MCF 10A (cell line): ENCODE measurements around the gene CPVL. TPM values are rescaled to one million over a fixed set of nuclear protein-coding genes. Genes with fewer than 3 reads are reported as not detected.

Experiments
- BruUV-seq: library from RNA; stranded (reverse); fragments of 400-500 nt; replicated peaks from 2 replicates; lab custom pipeline; 2021; lab: Mats Ljungman, UMichigan
- CTCF ChIA-PET: fragments of 300-600 bp; sonication (Branson Sonifier 250); formaldehyde crosslinking; extraction: SDS; loops from one replicate; lab custom pipeline; 2021; ENCODE audit warnings: antibody characterized with exemption, inconsistent platforms; lab: Yijun Ruan, JAX
- POLR2A ChIA-PET: fragments of 300-600, 350-650 bp; sonication (Branson Sonifier 250); formaldehyde crosslinking; extraction: SDS; loops from one replicate; lab custom pipeline; 2020; ENCODE audit warnings: antibody characterized with exemption, inconsistent platforms; lab: Yijun Ruan, JAX
- DNase-seq: peaks from one replicate; pipeline ENCODE4 v3.0.0-alpha.2; 2018; ENCODE audit not compliant: unreplicated experiment
- H3K27ac Mint-ChIP-seq: one replicate; pipeline ENCODE4 v1.8.0; 2022; ENCODE audit warnings: mild to moderate bottlenecking, low read depth, mixed read lengths; ENCODE audit not compliant: unreplicated experiment
- H3K27me3 Mint-ChIP-seq: one replicate; pipeline ENCODE4 v1.8.0; 2022; ENCODE audit warnings: mixed read lengths; ENCODE audit not compliant: insufficient read depth, unreplicated experiment
- H3K36me3 Mint-ChIP-seq: one replicate; pipeline ENCODE4 v1.8.0; 2022; ENCODE audit warnings: mild to moderate bottlenecking, moderate library complexity, mixed read lengths; ENCODE audit not compliant: insufficient read depth, unreplicated experiment
- H3K4me1 Mint-ChIP-seq: one replicate; pipeline ENCODE4 v1.8.0; 2022; ENCODE audit warnings: mixed read lengths; ENCODE audit not compliant: insufficient read depth, unreplicated experiment
- H3K4me3 Mint-ChIP-seq: one replicate; pipeline ENCODE4 v1.8.0; 2022; ENCODE audit warnings: mild to moderate bottlenecking, moderate library complexity, mixed read lengths; ENCODE audit not compliant: unreplicated experiment
- H3K9me3 Mint-ChIP-seq: one replicate; pipeline ENCODE4 v1.8.0; 2022; ENCODE audit warnings: mixed read lengths; ENCODE audit not compliant: unreplicated experiment
- intact Hi-C: fragments of 100-400 bp; cut with micrococcal nuclease; formaldehyde crosslinking; loops from 2 replicates; pipeline ENCODE4 v1.14.1; 2022
- total RNA-seq: library from RNA; stranded (reverse); gene quantifications from 2 replicates; pipeline ENCODE4 v1.2.3, GENCODE V29; 2022
- TF ChIP-seq, protein P1 (sequence below): fragments of 200-600 bp; IDR thresholded peaks from one replicate; pipeline ENCODE4 v1.8.0; 2022; ENCODE audit warnings: antibody characterized with exemption, mild to moderate bottlenecking; ENCODE audit not compliant: unreplicated experiment

The CPVL gene
- total RNA-seq, 1 experiment from 2014 or later = 49.0 TPM

GRCh38 chr7:29042824-29043231 lies 103.5 kb downstream of the CPVL start:
- ChIA-PET POLR2A (interaction anchor here (0.6 kb wide), 1 partner anchor 44 kb away, joined by 7 read pairs; no protein-coding TSS in a partner anchor), CTCF (interaction anchor here (1.0 kb wide), 1 partner anchor 10 kb away, joined by 3 read pairs; no protein-coding TSS in a partner anchor)
- Mint-ChIP-seq H3K4me1 (no peaks in the 10 kb centered on the region), H3K36me3 (peaks cover 4% of the 10 kb centered on the region), H3K27ac (no peak overlapping the region), H3K27me3 (no peaks in the 10 kb centered on the region), H3K4me3 (no peak overlapping the region), H3K9me3 (no peaks in the 10 kb centered on the region)
- TF ChIP-seq, protein P1, sequence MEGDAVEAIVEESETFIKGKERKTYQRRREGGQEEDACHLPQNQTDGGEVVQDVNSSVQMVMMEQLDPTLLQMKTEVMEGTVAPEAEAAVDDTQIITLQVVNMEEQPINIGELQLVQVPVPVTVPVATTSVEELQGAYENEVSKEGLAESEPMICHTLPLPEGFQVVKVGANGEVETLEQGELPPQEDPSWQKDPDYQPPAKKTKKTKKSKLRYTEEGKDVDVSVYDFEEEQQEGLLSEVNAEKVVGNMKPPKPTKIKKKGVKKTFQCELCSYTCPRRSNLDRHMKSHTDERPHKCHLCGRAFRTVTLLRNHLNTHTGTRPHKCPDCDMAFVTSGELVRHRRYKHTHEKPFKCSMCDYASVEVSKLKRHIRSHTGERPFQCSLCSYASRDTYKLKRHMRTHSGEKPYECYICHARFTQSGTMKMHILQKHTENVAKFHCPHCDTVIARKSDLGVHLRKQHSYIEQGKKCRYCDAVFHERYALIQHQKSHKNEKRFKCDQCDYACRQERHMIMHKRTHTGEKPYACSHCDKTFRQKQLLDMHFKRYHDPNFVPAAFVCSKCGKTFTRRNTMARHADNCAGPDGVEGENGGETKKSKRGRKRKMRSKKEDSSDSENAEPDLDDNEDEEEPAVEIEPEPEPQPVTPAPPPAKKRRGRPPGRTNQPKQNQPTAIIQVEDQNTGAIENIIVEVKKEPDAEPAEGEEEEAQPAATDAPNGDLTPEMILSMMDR = no peak
- intact Hi-C loops = no loop called here
- BruUV-seq = no TSS peak
- DNase-seq = no peak

GRCh38 chr7:29041991-29042390 lies 104.3 kb downstream of the CPVL start:
- Mint-ChIP-seq H3K27me3 (no peaks in the 10 kb centered on the region), H3K36me3 (peaks cover 5% of the 10 kb centered on the region), H3K9me3 (no peaks in the 10 kb centered on the region), H3K27ac (no peak overlapping the region), H3K4me1 (no peaks in the 10 kb centered on the region), H3K4me3 (no peak overlapping the region)
- TF ChIP-seq, protein P1 = no peak
- DNase-seq = no peak
- BruUV-seq = no TSS peak
- intact Hi-C loops = no loop called here
- ChIA-PET CTCF (interaction anchor here (1.0 kb wide), 1 partner anchor 9 kb away, joined by 3 read pairs; no protein-coding TSS in a partner anchor), POLR2A (interaction anchor here (0.6 kb wide), 1 partner anchor 43 kb away, joined by 7 read pairs; no protein-coding TSS in a partner anchor)

DNA sequence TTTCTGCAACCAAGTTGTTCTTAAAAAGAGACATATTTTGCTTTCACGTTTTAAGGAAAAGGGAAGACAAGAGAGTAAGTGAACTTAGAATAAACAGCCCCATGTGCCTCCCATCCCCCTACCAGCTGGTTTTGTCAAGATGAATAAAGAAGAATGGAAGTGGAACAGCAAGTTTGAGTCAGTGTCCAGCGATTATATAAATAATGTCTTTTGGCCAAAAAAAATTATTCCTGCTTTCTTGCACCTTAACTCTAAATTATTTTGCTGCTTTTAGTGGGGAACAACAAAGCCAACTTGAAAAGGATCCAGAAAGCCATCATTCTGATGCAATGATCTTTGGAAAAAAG lies 105.8 kb downstream of the CPVL start:
- no peak for DNase-seq
- ChIA-PET CTCF (interaction anchor here (1.2 kb wide), 1 partner anchor 50 kb away, joined by 3 read pairs; no protein-coding TSS in a partner anchor), POLR2A (no interaction called here)
- Mint-ChIP-seq H3K4me1 (peaks cover 6% of the 10 kb centered on the region), H3K27ac (no peak overlapping the region), H3K27me3 (no peaks in the 10 kb centered on the region), H3K36me3 (peaks cover 5% of the 10 kb centered on the region), H3K4me3 (no peak overlapping the region), H3K9me3 (no peaks in the 10 kb centered on the region)
- no TSS peak for BruUV-seq
- intact Hi-C loops = no loop called here
- TF ChIP-seq, protein P1 = no peak

GRCh38 chr7:29039821-29040578 lies 106.3 kb downstream of the CPVL start:
- Mint-ChIP-seq H3K4me3 (no peak overlapping the region), H3K36me3 (peaks cover 5% of the 10 kb centered on the region), H3K27me3 (no peaks in the 10 kb centered on the region), H3K4me1 (peaks cover 12% of the 10 kb centered on the region), H3K9me3 (no peaks in the 10 kb centered on the region), H3K27ac (no peak overlapping the region)
- DNase-seq = no peak
- TF ChIP-seq, protein P1 = no peak
- BruUV-seq = no TSS peak
- intact Hi-C loops = no loop called here
- ChIA-PET POLR2A (interaction anchor here (0.7 kb wide), 1 partner anchor 45 kb away, joined by 3 read pairs; no protein-coding TSS in a partner anchor), CTCF (interaction anchor here (0.6 to 1.2 kb wide), 2 partner anchors 49 to 222 kb away, joined by 3 to 6 read pairs; no protein-coding TSS in a partner anchor)
